Measurements from ENCODE around the gene OR5K3.
"Not testable (repeated sequence)": the region's sequence is repeated elsewhere in the genome, so short reads cannot be mapped to it uniquely, and the experiment has no call there.

The OR5K3 gene

GRCh38 chr3:98390366-98390765, at the start of gene OR5K3:
TSS of gene OR5K3 (plus strand) at chr3:98390666. CDS start at chr3:98390666, 0 bp downstream.
- no peak for DNase-seq (ENCODE audit: low spot score)

- no peak for DNase-seq (ENCODE audit: low spot score)
Measured at GRCh38 chr3:98341758-98342157, 48.7 kb upstream of the OR5K3 start.

GRCh38 chr3:98343647-98344507, 46.6 kb upstream of the OR5K3 start:
- peak; percentile 11 for DNase-seq (ENCODE audit: low spot score)

- no peak for DNase-seq (ENCODE audit: low spot score)
Measured at GRCh38 chr3:98350082-98350481, 40.4 kb upstream of the OR5K3 start.

GRCh38 chr3:98353554-98353953, 36.9 kb upstream of the OR5K3 start, which contains the start of gene OR5K4:
TSS of gene OR5K4 (plus strand) at chr3:98353854. CDS start at chr3:98353854, 0 bp downstream.
- no peak for DNase-seq (ENCODE audit: low spot score)

- no peak for DNase-seq (ENCODE audit: low spot score)
Measured at GRCh38 chr3:98359250-98359649, 31.2 kb upstream of the OR5K3 start.

GRCh38 chr3:98359993-98360675, 30.3 kb upstream of the OR5K3 start:
- no peak for DNase-seq (ENCODE audit: low spot score)

GRCh38 chr3:98360681-98361080, 29.8 kb upstream of the OR5K3 start:
- DNase-seq (ENCODE audit: low spot score): no peak

- no peak for DNase-seq (ENCODE audit: low spot score)
Measured at GRCh38 chr3:98361289-98361688, 29.2 kb upstream of the OR5K3 start.

GRCh38 chr3:98367464-98368246, 22.8 kb upstream of the OR5K3 start:
- no peak for DNase-seq (ENCODE audit: low spot score)

GRCh38 chr3:98371186-98371585, 19.3 kb upstream of the OR5K3 start:
- DNase-seq (ENCODE audit: low spot score): no peak

GRCh38 chr3:98371853-98372252, 18.6 kb upstream of the OR5K3 start:
- no peak for DNase-seq (ENCODE audit: low spot score)

GRCh38 chr3:98372445-98372844, 18.0 kb upstream of the OR5K3 start:
- DNase-seq (ENCODE audit: low spot score): no peak

- DNase-seq (ENCODE audit: low spot score): no peak
Measured at GRCh38 chr3:98376631-98377030, 13.8 kb upstream of the OR5K3 start.

GRCh38 chr3:98388147-98388546, 2.3 kb upstream of the OR5K3 start:
- DNase-seq (ENCODE audit: low spot score): no peak

- DNase-seq (ENCODE audit: low spot score): peak; percentile 21
Measured at GRCh38 chr3:98395101-98395500, 4.6 kb downstream of the OR5K3 start.

- not testable (repeated sequence) for DNase-seq (ENCODE audit: low spot score)
Measured at GRCh38 chr3:98396482-98396881, 6.0 kb downstream of the OR5K3 start.

GRCh38 chr3:98398513-98398912, 8.0 kb downstream of the OR5K3 start:
- DNase-seq (ENCODE audit: low spot score): no peak

- no peak for DNase-seq (ENCODE audit: low spot score)
Measured at GRCh38 chr3:98402507-98402906, 12.0 kb downstream of the OR5K3 start.

- no peak for DNase-seq (ENCODE audit: low spot score)
Measured at GRCh38 chr3:98404010-98404409, 13.5 kb downstream of the OR5K3 start.

GRCh38 chr3:98406034-98406433, 15.6 kb downstream of the OR5K3 start:
- DNase-seq (ENCODE audit: low spot score): no peak

GRCh38 chr3:98432575-98432974, 42.1 kb downstream of the OR5K3 start:
- DNase-seq (ENCODE audit: low spot score): no peak
